GM21528 (cell line): Measurements from ENCODE around the gene FRMD7.
"Not testable (repeated sequence)": the region's sequence is repeated elsewhere in the genome, so short reads cannot be mapped to it uniquely, and the experiment has no call there.

Source experiments
- ATAC-seq: cut with Tn5 transposase; IDR thresholded peaks from one replicate; pipeline ENCODE4 v1.9.1; 2021; ENCODE audit warnings: mild to moderate bottlenecking, moderate library complexity; ENCODE audit not compliant: unreplicated experiment, low FRiP score

Gene FRMD7

GRCh38 chrX:132127743-132128142, at the start of gene FRMD7:
Gene FRMD7 (minus strand): TSS chrX:132128020. CDS start chrX:132127844, 176 bp downstream.
- ATAC-seq: no peak

- ATAC-seq: no peak
Observed at GRCh38 chrX:132173647-132174046, 45.8 kb upstream of the FRMD7 start.

- no peak for ATAC-seq
Observed at GRCh38 chrX:132171881-132172280, 44.1 kb upstream of the FRMD7 start.

GRCh38 chrX:132171478-132171877, 43.7 kb upstream of the FRMD7 start:
- no peak for ATAC-seq

- no peak for ATAC-seq
Observed at GRCh38 chrX:132169554-132169953, 41.7 kb upstream of the FRMD7 start.

- ATAC-seq: no peak
Observed at GRCh38 chrX:132165651-132166050, 37.8 kb upstream of the FRMD7 start.

- ATAC-seq: no peak
Observed at GRCh38 chrX:132165005-132165404, 37.2 kb upstream of the FRMD7 start.

GRCh38 chrX:132163094-132163493, 35.3 kb upstream of the FRMD7 start:
- ATAC-seq: not testable (repeated sequence)

GRCh38 chrX:132153166-132153565, 25.3 kb upstream of the FRMD7 start:
- ATAC-seq: no peak

GRCh38 chrX:132146456-132146855, 18.6 kb upstream of the FRMD7 start:
- ATAC-seq: no peak

GRCh38 chrX:132144061-132144460, 16.2 kb upstream of the FRMD7 start:
- no peak for ATAC-seq

GRCh38 chrX:132125906-132126305, 1.9 kb downstream of the FRMD7 start:
- ATAC-seq: no peak

GRCh38 chrX:132120913-132121312, 6.9 kb downstream of the FRMD7 start:
- no peak for ATAC-seq

- no peak for ATAC-seq
Observed at GRCh38 chrX:132119821-132120515, 7.9 kb downstream of the FRMD7 start.

- no peak for ATAC-seq
Observed at GRCh38 chrX:132119283-132119682, 8.5 kb downstream of the FRMD7 start.

GRCh38 chrX:132118358-132118757, 9.5 kb downstream of the FRMD7 start:
- no peak for ATAC-seq

GRCh38 chrX:132115792-132116191, 12.0 kb downstream of the FRMD7 start:
- ATAC-seq: no peak

GRCh38 chrX:132114607-132115006, 13.2 kb downstream of the FRMD7 start:
- no peak for ATAC-seq

- no peak for ATAC-seq
Observed at GRCh38 chrX:132107291-132107690, 20.5 kb downstream of the FRMD7 start.

GRCh38 chrX:132101799-132102198, 26.0 kb downstream of the FRMD7 start:
- ATAC-seq: no peak

GRCh38 chrX:132101206-132101605, 26.6 kb downstream of the FRMD7 start:
- no peak for ATAC-seq

GRCh38 chrX:132098704-132099103, 29.1 kb downstream of the FRMD7 start:
- not testable (repeated sequence) for ATAC-seq

- no peak for ATAC-seq
Observed at GRCh38 chrX:132094164-132094563, 33.7 kb downstream of the FRMD7 start.
